ENCODE measurements around the gene TOM1L2.

GRCh38 chr17:17954079-17954478 is 18.1 kb downstream of the TOM1L2 start:
- TF ChIP-seq CTCF (IDR thresholded peaks at IDR 0.05) (no peak), EZH2 (IDR thresholded peaks at IDR 0.05) (no peak)
